Neural progenitor cell (in vitro differentiated cells): ENCODE measurements around the gene CBY2. TPM values are rescaled to one million over a fixed set of nuclear protein-coding genes. Genes with fewer than 3 reads are reported as not detected.

ENCODE experiments used
- DNase-seq: peaks from one replicate; pipeline ENCODE4 v3.0.0-alpha.2; 2016; ENCODE audit warnings: low spot score
- H2AFZ ChIP-seq: fragments of 200-600 bp; sonication (generic); replicated peaks from 2 replicates; pipeline ENCODE4 v1.6.1; 2016; ENCODE audit warnings: antibody characterized with exemption
- H3F3A ChIP-seq: fragments of 200-600 bp; sonication (generic); 2 replicates; pipeline ENCODE4 v1.6.1; 2016; ENCODE audit warnings: antibody characterized with exemption, low read depth
- H3K27ac ChIP-seq: fragments of 200-600 bp; sonication (generic); 2 replicates; pipeline ENCODE4 v1.5.1; 2016; ENCODE audit warnings: mild to moderate bottlenecking
- H3K27me3 ChIP-seq: fragments of 200-600 bp; sonication (generic); 2 replicates; pipeline ENCODE4 v1.6.1; 2016; ENCODE audit warnings: mild to moderate bottlenecking, moderate library complexity
- H3K36me3 ChIP-seq: fragments of 200-600 bp; sonication (generic); 2 replicates; pipeline ENCODE4 v1.5.1; 2016
- H3K4me1 ChIP-seq: fragments of 200-600 bp; sonication (generic); 2 replicates; pipeline ENCODE4 v1.6.1; 2016; ENCODE audit warnings: mixed run types
- H3K4me2 ChIP-seq: fragments of 200-600 bp; sonication (generic); 2 replicates; pipeline ENCODE4 v1.6.1; 2016
- H3K4me3 ChIP-seq: fragments of 200-600 bp; sonication (generic); 2 replicates; pipeline ENCODE4 v1.5.1; 2016
- H3K79me2 ChIP-seq: fragments of 200-600 bp; sonication (generic); 2 replicates; pipeline ENCODE4 v1.6.1; 2016; ENCODE audit warnings: low read depth
- H3K9ac ChIP-seq: fragments of 200-600 bp; sonication (generic); 2 replicates; pipeline ENCODE4 v1.6.1; 2016
- H3K9me3 ChIP-seq: fragments of 200-600 bp; sonication (generic); 2 replicates; pipeline ENCODE4 v1.5.1; 2016; ENCODE audit warnings: low read depth
- H4K20me1 ChIP-seq: fragments of 200-600 bp; sonication (generic); 2 replicates; pipeline ENCODE4 v1.6.1; 2016; ENCODE audit warnings: low read depth
- H3K27ac Mint-ChIP-seq: 3 replicates; pipeline ENCODE4 v1.8.0; 2021; ENCODE audit warnings: mixed read lengths
- H3K27me3 Mint-ChIP-seq: 2 replicates; pipeline ENCODE4 v1.8.0; 2022; ENCODE audit warnings: low read depth, mild to moderate bottlenecking, inconsistent platforms, moderate library complexity, mixed read lengths; ENCODE audit not compliant: insufficient read depth
- H3K36me3 Mint-ChIP-seq: 3 replicates; pipeline ENCODE4 v1.8.0; 2021; ENCODE audit warnings: mixed read lengths
- H3K4me1 Mint-ChIP-seq: 3 replicates; pipeline ENCODE4 v1.8.0; 2021; ENCODE audit warnings: mixed read lengths
- H3K4me3 Mint-ChIP-seq: 3 replicates; pipeline ENCODE4 v1.8.0; 2021; ENCODE audit warnings: mild to moderate bottlenecking, moderate library complexity, mixed read lengths
- H3K9me3 Mint-ChIP-seq: 3 replicates; pipeline ENCODE4 v1.8.0; 2020; ENCODE audit warnings: mixed read lengths
- EZH2 ChIP-seq: fragments of 200-600 bp; sonication (generic); IDR thresholded peaks from 2 replicates; pipeline ENCODE4 v1.6.1; 2017; ENCODE audit warnings: antibody characterized with exemption, mild to moderate bottlenecking, moderate library complexity
- EZH2phosphoT487 ChIP-seq: fragments of 200-600 bp; sonication (generic); IDR thresholded peaks from 2 replicates; pipeline ENCODE4 v1.6.1; 2017; ENCODE audit warnings: antibody characterized with exemption
- total RNA-seq: library from RNA; depleted of rRNA; stranded (reverse); fragments of >200 nt; gene quantifications from 2 replicates; pipeline ENCODE4 v1.2.3, GENCODE V29; 2015; ENCODE audit warnings: low replicate concordance
- TF ChIP-seq, protein P1 (sequence below): fragments of 200-600 bp; sonication (generic); IDR thresholded peaks from 2 replicates; pipeline ENCODE4 v1.5.1; 2017; ENCODE audit warnings: antibody characterized with exemption, mild to moderate bottlenecking

The CBY2 gene, protein sequence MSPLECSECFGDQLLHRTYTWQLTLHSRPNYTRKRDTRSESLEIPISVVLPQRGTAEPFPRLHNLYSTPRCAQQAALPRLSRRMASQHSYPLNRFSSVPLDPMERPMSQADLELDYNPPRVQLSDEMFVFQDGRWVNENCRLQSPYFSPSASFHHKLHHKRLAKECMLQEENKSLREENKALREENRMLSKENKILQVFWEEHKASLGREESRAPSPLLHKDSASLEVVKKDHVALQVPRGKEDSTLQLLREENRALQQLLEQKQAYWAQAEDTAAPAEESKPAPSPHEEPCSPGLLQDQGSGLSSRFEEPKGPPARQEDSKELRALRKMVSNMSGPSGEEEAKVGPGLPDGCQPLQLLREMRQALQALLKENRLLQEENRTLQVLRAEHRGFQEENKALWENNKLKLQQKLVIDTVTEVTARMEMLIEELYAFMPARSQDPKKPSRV
- total RNA-seq = 0.31 TPM in 1 of 2 replicates, not detected in the other

DNA sequence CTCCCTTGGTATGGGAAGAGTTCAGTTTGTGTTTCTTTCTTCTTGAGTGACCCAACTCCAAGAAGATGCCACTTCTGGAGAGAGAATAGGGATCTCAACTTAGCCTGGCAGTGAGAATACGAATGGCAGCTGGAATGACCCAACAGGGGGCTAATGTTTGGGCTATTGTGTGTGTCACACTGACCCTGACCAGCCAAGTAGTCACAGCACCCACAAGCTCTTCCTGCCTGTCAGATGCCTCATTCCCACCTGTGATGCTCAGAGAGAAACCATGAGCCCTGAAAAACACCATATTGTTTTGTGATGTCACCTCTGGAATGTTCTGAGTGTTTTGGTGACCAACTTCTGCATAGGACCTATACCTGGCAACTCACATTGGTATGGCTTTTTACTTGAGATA lies at the start of gene CBY2:
TSS of gene CBY2 (plus strand) at position 233 of the 400 bp plus-strand sequence. CDS start at position 304, 71 bp downstream.
- H3K4me1 ChIP-seq = peaks cover 19% of the 10 kb centered on the region
- H3K27me3 ChIP-seq = peaks cover 63% of the 10 kb centered on the region
- peaks cover 15% of the 10 kb centered on the region for H3F3A ChIP-seq
- H3K27ac Mint-ChIP-seq = no peak within 1 kb of the TSS
- H3K27ac ChIP-seq = no peak within 1 kb of the TSS
- no peak within 1 kb of the TSS for H3K4me2 ChIP-seq
- no peaks in the 10 kb centered on the region for H3K36me3 ChIP-seq
- no peak within 1 kb of the TSS for H3K9ac ChIP-seq
- H4K20me1 ChIP-seq = no peaks in the 10 kb centered on the region
- H3K4me3 ChIP-seq = no peak within 1 kb of the TSS
- H3K9me3 Mint-ChIP-seq = no peaks in the 10 kb centered on the region
- H3K4me3 Mint-ChIP-seq = no peak within 1 kb of the TSS
- H3K4me1 Mint-ChIP-seq = peaks cover 15% of the 10 kb centered on the region
- no peaks in the 10 kb centered on the region for H3K79me2 ChIP-seq
- H3K9me3 ChIP-seq = no peaks in the 10 kb centered on the region
- H3K36me3 Mint-ChIP-seq = no peaks in the 10 kb centered on the region
- H2AFZ ChIP-seq = no peak within 1 kb of the TSS
- no peak for DNase-seq
- TF ChIP-seq, protein P1, sequence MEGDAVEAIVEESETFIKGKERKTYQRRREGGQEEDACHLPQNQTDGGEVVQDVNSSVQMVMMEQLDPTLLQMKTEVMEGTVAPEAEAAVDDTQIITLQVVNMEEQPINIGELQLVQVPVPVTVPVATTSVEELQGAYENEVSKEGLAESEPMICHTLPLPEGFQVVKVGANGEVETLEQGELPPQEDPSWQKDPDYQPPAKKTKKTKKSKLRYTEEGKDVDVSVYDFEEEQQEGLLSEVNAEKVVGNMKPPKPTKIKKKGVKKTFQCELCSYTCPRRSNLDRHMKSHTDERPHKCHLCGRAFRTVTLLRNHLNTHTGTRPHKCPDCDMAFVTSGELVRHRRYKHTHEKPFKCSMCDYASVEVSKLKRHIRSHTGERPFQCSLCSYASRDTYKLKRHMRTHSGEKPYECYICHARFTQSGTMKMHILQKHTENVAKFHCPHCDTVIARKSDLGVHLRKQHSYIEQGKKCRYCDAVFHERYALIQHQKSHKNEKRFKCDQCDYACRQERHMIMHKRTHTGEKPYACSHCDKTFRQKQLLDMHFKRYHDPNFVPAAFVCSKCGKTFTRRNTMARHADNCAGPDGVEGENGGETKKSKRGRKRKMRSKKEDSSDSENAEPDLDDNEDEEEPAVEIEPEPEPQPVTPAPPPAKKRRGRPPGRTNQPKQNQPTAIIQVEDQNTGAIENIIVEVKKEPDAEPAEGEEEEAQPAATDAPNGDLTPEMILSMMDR = no peak
- TF ChIP-seq EZH2phosphoT487 (no peak), EZH2 (no peak)
- H3K27me3 Mint-ChIP-seq = peaks cover 4% of the 10 kb centered on the region

DNA sequence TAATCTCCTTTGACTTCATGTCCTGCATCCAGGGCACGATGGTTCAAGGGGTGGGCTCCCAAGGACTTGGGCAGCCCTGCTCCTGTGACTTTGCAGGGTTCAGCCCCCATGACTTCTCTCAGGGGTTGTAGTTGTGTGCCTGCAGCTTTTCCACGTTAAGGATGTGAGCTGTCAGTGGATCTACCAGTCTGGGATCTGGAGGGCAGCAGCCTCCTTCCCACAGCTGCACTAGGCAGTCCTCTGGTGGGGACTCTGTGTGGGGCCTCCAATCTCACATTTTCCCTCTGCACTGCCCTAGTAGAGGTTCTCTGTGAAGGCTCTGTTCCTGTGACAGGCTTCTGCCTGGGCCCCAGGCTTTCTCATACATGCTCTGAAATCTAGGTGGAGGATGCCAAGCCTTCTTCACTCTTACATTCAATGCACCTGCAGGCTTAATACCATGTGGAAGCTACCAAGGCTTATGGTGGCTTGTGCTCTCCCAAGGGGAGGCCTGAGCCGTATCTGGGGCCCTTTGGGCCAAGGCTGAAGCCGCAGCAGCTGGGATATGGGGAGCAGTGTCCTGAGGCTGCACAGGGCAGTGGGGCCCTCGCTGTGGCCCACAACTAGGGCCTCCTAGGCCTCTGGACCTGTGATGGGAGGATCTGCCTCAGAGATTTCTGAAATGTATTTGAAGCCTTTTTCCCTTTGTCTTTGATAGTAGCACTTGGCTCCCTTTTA lies 47.3 kb upstream of the CBY2 start:
- Histone ChIP-seq H4K20me1 (no peaks in the 10 kb centered on the region), H3K79me2 (no peaks in the 10 kb centered on the region), H3K36me3 (no peaks in the 10 kb centered on the region), H3F3A (no peaks in the 10 kb centered on the region), H2AFZ (no peak overlapping the region), H3K9me3 (no peaks in the 10 kb centered on the region), H3K27ac (no peak overlapping the region), H3K27me3 (no peaks in the 10 kb centered on the region), H3K4me1 (no peaks in the 10 kb centered on the region), H3K9ac (no peak overlapping the region), H3K4me3 (no peak overlapping the region), H3K4me2 (no peak overlapping the region)
- Mint-ChIP-seq H3K27me3 (peaks cover 4% of the 10 kb centered on the region), H3K9me3 (no peaks in the 10 kb centered on the region), H3K4me1 (no peaks in the 10 kb centered on the region), H3K27ac (no peak overlapping the region), H3K4me3 (no peak overlapping the region), H3K36me3 (no peaks in the 10 kb centered on the region)
- TF ChIP-seq EZH2 = no peak
- TF ChIP-seq, protein P1 = no peak
- TF ChIP-seq EZH2phosphoT487 = no peak
- DNase-seq = no peak

DNA sequence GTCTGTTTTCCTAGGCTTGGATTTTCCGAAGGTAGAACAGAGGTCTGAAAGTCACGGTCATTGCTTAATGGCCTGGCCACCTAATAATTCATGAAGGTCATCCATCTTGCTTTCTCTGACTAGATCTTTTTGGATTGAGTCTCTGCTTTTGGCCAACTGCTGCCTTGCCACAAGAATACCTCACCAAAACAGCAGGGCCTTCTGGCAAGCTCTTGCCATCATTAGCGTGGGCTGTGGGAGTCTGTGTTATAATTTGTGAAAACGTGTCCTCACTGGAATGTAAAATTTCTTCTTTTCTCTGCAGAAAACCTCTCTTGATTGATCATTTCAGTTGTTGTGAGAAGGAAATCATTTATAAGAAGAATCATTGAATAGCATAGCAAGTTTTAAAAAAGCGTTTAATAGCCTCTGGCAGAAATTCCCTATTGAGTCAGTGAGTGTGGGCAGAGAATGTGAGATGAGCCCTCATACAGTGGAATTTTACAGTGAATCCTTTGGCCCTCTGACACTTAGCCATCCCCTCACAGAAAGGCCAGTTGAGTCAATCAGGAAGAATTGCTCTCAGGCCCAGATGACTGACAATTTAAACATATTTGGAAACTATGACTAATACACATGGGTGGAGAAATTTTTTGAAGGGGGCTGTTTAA lies 43.4 kb upstream of the CBY2 start:
- Mint-ChIP-seq H3K9me3 (peaks cover 3% of the 10 kb centered on the region), H3K4me1 (no peaks in the 10 kb centered on the region), H3K36me3 (no peaks in the 10 kb centered on the region), H3K4me3 (no peak overlapping the region), H3K27ac (no peak overlapping the region), H3K27me3 (no peaks in the 10 kb centered on the region)
- H3F3A ChIP-seq = no peaks in the 10 kb centered on the region
- no peak overlapping the region for H3K9ac ChIP-seq
- no peak overlapping the region for H2AFZ ChIP-seq
- no peak overlapping the region for H3K27ac ChIP-seq
- H3K27me3 ChIP-seq = no peaks in the 10 kb centered on the region
- TF ChIP-seq EZH2phosphoT487 = no peak
- no peak for TF ChIP-seq EZH2
- TF ChIP-seq, protein P1 = no peak
- H3K9me3 ChIP-seq = no peaks in the 10 kb centered on the region
- H3K36me3 ChIP-seq = no peaks in the 10 kb centered on the region
- no peak overlapping the region for H3K4me2 ChIP-seq
- DNase-seq = no peak
- H3K4me1 ChIP-seq = no peaks in the 10 kb centered on the region
- no peak overlapping the region for H3K4me3 ChIP-seq
- no peaks in the 10 kb centered on the region for H4K20me1 ChIP-seq
- no peaks in the 10 kb centered on the region for H3K79me2 ChIP-seq
